ENCODE measurements around the gene SLC17A9. TPM values are rescaled to one million over a fixed set of nuclear protein-coding genes. Genes with fewer than 3 reads are reported as not detected.

SLC17A9 gene
- total RNA-seq, 1 experiment from 2014 or later, result 37.6 TPM

- no peak for TF ChIP-seq CTCF (IDR thresholded peaks at IDR 0.05 in 2 of 3, conservative IDR thresholded peaks at IDR 0.05 in 1 of 3; ENCODE audit: borderline replicate concordance in 1 of 3, insufficient read depth in 1 of 3, low read depth in 2 of 3, low read length in 2 of 3)
- no peak for TF ChIP-seq ATF3 (IDR thresholded peaks at IDR 0.05)
Observed at GRCh38 chr20:62965363-62965771, 12.9 kb downstream of the SLC17A9 start (continued).

GRCh38 chr20:62966212-62967148 is 14.0 kb downstream of the SLC17A9 start:
- peaks cover 0 to 8% of the 10 kb centered on the region in 2 experiments; a peak in 1 of 4 replicates for H3K36me3 ChIP-seq (ENCODE audit: control insufficient read depth in 1 of 2, insufficient read depth in 2 of 2, low read length in 2 of 2)
- H3K4me2 ChIP-seq (ENCODE audit: low read length), result no peak overlapping the region
- no peak overlapping the region for H3K4me3 ChIP-seq (replicated peaks in 1 of 2; ENCODE audit: low read depth in 1 of 2, low read length in 2 of 2)
- H3K9me2 ChIP-seq (ENCODE audit: insufficient read depth), result no peaks in the 10 kb centered on the region
- CTCF ChIA-PET, result no interaction called here
- no peak overlapping the region for H2AFZ ChIP-seq (ENCODE audit: low read depth, low read length, poor library complexity, severe bottlenecking)
- no peak for TF ChIP-seq SIN3A (IDR thresholded peaks at IDR 0.05; ENCODE audit: low read depth)
- no peak for TF ChIP-seq CEBPB (IDR thresholded peaks at IDR 0.05; ENCODE audit: low read depth)
- TF ChIP-seq MAX (IDR thresholded peaks at IDR 0.05), result no peak
- TF ChIP-seq ZFX (IDR thresholded peaks at IDR 0.05), result no peak
- no peak for TF ChIP-seq EZH2 (IDR thresholded peaks at IDR 0.05)
- TF ChIP-seq CTCF (IDR thresholded peaks at IDR 0.05 in 2 of 3, conservative IDR thresholded peaks at IDR 0.05 in 1 of 3; ENCODE audit: borderline replicate concordance in 1 of 3, insufficient read depth in 1 of 3, low read depth in 2 of 3, low read length in 2 of 3), result no peak
- TF ChIP-seq TCF7L2 (IDR thresholded peaks at IDR 0.05; ENCODE audit: borderline replicate concordance, extremely low read depth, insufficient read depth, insufficient read length), result no peak
- no peak for TF ChIP-seq REST (IDR thresholded peaks at IDR 0.05; ENCODE audit: low read depth)
- no peak for TF ChIP-seq YY1 (IDR thresholded peaks at IDR 0.05; ENCODE audit: extremely low read depth, insufficient replicate concordance, low read depth, low read length)
- no peaks in the 10 kb centered on the region for H3K79me2 ChIP-seq (ENCODE audit: insufficient read depth, low read length)
- H4K20me1 ChIP-seq (ENCODE audit: insufficient read depth), result no peaks in the 10 kb centered on the region
- H3K9me3 ChIP-seq (ENCODE audit: control insufficient read depth in 1 of 2, insufficient read depth in 1 of 2, low read depth in 1 of 2, low read length in 2 of 2), result no peaks in the 10 kb centered on the region
- DNase-seq (ENCODE audit: low read depth, low spot score) (no peak), ATAC-seq (no peak)
- no peak overlapping the region for H3K9ac ChIP-seq (ENCODE audit: low read length)
- POLR2A ChIA-PET, result no interaction called here
- RAD21 ChIA-PET (ENCODE audit: low non-redundant PET in 1 of 2, low total read pairs in 2 of 2, uncharacterized antibody in 2 of 2, unreplicated experiment in 2 of 2), result no interaction called here
- no peaks in the 10 kb centered on the region for H3K27me3 ChIP-seq (ENCODE audit: insufficient read depth, low read length)
- no peaks in the 10 kb centered on the region for H3K4me1 ChIP-seq (ENCODE audit: control insufficient read depth in 1 of 2, insufficient read depth in 2 of 2, low read length in 2 of 2)
- intact Hi-C loops (cut with micrococcal nuclease), result no loop called here
- H3K27ac ChIP-seq (ENCODE audit: low read depth, low read length), result no peak overlapping the region
- no TSS peak for BruUV-seq (replicated peaks)
